ENCODE measurements around the gene GNA14.

DNA sequence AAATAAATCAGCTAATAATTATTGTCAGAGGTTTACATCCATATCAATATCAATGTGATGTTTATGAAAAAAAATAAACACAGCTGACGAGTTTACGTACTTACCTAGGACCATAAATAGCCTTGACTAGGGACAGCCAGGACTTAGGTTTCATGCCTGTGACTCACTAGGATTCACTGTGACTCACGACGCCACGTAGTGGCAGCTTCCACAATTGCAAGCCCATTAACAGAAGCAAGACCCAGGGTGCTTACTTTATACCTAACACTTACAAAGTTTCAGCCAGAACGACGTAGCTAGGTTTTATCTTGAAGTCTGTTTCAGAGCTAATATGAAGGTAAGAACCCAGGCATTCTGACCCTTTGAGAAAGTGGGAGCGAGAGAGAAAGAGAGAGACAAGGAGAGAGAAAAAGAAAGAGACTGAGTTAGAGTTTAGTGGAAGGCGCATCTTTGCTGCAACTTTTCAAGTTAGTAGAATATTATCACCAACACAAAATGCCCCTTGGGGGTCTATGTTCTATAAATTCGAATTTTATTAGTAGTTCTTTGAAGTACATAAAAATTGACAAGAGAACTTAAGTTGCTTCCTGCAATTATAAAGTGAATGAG lies 191.2 kb downstream of the GNA14 start:
- TF ChIP-seq KDM1A (IDR thresholded peaks at IDR 0.05; ENCODE audit: low read depth) (no peak), NFE2L2 (conservative IDR thresholded peaks at IDR 0.05; ENCODE audit: low read length) (no peak), MYC (IDR thresholded peaks at IDR 0.05; ENCODE audit: borderline replicate concordance, low read length) (no peak), EHMT2 (IDR thresholded peaks at IDR 0.05; ENCODE audit: low read depth) (no peak), EP300 (IDR thresholded peaks at IDR 0.05) (no peak), SREBF2 (IDR thresholded peaks at IDR 0.05) (no peak), CEBPB (IDR thresholded peaks at IDR 0.05) (no peak)
- TF ChIP-seq, protein P1, sequence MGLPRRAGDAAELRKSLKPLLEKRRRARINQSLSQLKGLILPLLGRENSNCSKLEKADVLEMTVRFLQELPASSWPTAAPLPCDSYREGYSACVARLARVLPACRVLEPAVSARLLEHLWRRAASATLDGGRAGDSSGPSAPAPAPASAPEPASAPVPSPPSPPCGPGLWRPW (IDR thresholded peaks at IDR 0.05), result no peak
- TF ChIP-seq, protein P2, sequence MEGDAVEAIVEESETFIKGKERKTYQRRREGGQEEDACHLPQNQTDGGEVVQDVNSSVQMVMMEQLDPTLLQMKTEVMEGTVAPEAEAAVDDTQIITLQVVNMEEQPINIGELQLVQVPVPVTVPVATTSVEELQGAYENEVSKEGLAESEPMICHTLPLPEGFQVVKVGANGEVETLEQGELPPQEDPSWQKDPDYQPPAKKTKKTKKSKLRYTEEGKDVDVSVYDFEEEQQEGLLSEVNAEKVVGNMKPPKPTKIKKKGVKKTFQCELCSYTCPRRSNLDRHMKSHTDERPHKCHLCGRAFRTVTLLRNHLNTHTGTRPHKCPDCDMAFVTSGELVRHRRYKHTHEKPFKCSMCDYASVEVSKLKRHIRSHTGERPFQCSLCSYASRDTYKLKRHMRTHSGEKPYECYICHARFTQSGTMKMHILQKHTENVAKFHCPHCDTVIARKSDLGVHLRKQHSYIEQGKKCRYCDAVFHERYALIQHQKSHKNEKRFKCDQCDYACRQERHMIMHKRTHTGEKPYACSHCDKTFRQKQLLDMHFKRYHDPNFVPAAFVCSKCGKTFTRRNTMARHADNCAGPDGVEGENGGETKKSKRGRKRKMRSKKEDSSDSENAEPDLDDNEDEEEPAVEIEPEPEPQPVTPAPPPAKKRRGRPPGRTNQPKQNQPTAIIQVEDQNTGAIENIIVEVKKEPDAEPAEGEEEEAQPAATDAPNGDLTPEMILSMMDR (IDR thresholded peaks at IDR 0.05), result peak; percentile 69
